SK-MEL-5 (cell line): Measurements from ENCODE around the gene FLRT1. TPM values are rescaled to one million over a fixed set of nuclear protein-coding genes. Genes with fewer than 3 reads are reported as not detected.

Source experiments
- DNase-seq: peaks from one replicate; pipeline ENCODE4 v3.0.0-alpha.2; 2016; ENCODE audit warnings: low read depth, low spot score
- in situ Hi-C: cut with HindIII; loops from 2 replicates; pipeline ENCODE4 v1.10.0; 2016; ENCODE audit warnings: low sequenced_read_pairs, high pct_unique_total_duplicates, low pct_unique_long_range_greater_than_20kb
- total RNA-seq: library from RNA; depleted of rRNA; stranded (reverse); fragments of >200 nt; shearing (Covaris generic); gene quantifications from 2 replicates; pipeline ENCODE4 v1.2.3, GENCODE V29; 2014

Gene FLRT1
- total RNA-seq, 1 experiment from 2014 or later, result not detected

DNA sequence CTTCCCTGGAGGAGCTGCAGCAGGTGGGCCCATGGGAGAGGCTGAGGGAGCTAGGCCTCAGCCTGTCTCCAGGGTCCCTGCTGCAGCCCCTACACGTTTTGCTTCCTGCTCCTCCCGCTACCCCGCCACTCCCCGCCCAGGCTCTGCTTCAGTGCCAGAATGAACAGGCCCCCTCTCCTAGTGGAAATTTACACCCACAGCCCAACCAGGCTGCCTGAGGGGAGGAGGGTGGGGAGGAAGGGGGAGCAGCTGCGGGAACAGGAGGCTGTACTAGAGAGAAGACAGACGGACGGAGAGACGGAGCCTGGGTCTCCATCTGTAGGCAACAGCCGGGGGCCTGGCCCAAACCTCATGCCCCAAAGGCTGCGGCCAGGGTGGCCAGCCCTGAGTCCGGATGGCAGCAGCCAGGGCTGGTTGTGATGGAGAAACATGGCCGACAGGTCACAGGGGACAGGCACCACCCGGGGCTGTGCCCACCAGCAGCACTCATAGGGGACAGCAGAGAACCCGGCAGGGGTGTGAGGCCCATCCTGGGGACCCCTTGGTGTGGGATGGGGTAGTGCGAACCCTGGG lies 20.6 kb downstream of the FLRT1 start:
- in situ Hi-C loops, result no loop called here

DNA sequence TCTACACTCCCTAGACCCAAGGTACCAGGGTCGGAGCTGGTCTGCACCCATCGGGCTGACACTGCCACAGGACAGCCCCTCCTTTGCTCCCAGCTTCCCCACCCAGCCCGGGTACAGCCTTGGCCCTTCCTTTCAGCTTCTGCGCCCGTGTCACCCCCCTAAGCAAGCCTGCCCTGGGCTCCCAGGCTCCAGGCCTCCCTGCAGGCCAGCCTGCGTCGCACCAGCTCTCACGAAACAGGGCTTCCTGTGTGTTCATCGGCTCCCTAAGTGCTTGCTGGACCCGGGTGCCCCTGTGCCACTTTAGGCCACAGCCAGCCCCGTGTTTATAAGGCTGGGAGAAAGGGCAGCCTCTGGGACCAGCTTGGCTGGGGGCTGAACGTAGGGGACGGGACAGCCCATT lies 21.1 kb downstream of the FLRT1 start:
- no peak for DNase-seq
- in situ Hi-C loops, result no loop called here

More for the DNA sequence above, 20.6 kb downstream of the FLRT1 start:
- no peak for DNase-seq

DNA sequence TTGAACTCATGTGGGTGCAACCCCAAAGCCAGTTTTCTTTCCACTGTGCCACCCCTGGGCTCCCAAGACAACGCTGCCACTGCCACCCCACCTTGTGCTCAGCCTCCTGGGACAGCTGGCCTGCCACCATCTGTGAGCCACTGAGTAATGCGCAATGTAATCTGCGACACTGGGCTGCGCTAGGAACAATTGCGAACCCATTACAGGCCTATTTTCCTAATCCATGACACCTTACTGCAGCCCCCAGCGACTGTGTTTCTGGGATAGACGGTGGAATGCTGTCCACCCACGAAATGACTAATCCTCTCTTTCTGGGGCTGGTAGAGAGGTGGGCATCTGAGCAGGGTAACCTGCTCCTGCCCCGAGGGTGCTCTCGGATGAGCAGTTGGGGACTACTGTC lies 22.2 kb downstream of the FLRT1 start:
- in situ Hi-C loops, result no loop called here
- no peak for DNase-seq

DNA sequence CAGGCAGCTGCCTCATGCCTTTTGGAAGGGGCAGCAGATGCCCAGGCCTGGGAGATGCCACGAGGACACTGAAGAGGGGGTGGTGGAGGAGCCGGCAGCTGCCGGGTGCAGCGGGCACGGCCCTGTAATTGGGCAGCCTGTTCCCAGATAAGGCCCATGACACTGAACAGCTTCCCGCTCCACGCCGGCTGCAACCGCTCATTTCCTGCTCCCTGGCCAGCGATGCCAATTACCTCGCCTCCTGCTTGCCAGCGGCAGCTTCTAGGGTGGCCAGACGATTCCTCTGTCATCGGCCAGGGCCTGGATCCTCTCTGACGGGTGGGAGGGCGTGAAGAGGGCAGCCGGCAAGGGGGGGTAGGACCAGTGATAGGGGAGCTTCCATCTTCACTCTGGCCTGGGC lies 22.8 kb downstream of the FLRT1 start:
- no peak for DNase-seq
- in situ Hi-C loops, result no loop called here

DNA sequence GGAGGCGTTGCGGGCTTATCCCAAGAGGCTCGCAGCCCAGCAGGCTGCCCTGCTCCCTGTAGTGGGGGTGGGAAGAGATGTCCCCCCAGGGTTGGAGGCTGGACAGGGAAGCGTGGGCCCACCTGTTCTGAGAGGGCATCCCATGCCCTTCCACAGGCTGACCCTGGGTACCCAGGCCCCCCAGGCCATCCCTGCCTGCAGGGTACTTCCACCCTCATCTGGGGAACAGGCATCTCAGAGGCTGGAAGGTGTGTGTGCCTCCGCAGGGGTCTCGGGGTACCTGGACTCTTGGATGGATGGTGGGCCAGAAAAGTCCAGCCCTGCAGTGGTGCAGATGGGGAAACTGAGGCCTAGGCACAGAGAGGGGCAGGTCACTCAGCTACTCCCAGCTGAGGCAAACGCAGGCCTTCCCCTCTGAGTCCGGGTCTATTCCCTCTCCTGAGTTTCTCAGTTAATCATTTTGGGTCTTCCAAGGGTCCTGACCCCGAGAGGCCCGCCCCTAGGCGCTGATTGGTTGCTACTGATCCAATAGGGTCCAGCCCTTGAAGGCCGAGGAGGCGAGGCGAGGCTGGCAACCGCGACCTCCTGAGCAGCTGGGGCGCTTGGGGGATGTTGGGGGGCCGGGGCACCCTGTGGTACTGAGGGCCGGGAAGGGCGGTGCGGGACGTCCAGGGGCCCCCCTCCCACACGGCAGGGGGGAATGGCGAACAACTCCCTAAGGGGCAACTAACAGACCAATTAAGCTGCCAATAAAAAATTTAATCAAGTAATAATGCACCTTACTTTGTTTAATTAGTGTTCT lies 23.8 kb downstream of the FLRT1 start:
- in situ Hi-C loops, result no loop called here
- no peak for DNase-seq

DNA sequence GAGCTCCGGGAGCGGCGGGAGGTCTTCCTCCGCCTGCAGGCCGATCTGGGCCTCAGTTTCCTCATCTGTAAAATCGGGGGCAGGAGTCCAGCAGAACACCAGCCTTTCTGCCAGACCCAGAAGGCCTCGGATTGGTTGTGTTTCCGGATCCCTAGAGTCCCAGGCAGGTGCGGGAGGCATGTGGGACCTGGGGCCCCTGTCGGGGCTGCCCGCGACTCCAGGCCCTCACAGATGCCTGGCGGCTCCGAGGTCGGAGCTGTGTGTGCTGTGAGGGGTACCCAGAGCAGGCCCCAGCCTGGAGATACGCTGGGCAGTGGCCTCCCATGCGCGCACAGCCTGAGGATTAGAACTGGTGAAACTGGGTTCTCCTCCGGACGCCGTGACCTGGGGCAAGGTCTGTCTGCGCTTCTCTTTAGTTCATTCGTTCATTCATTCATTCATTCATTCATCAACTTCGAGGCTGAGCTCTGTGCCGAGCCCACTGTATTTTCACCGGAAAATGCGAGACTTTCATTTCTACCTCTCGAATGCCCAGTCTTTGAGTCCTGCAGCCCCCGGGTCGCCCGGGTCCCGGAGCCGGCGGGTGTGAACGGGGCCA lies 24.6 kb downstream of the FLRT1 start:
- in situ Hi-C loops, result no loop called here
- no peak for DNase-seq

DNA sequence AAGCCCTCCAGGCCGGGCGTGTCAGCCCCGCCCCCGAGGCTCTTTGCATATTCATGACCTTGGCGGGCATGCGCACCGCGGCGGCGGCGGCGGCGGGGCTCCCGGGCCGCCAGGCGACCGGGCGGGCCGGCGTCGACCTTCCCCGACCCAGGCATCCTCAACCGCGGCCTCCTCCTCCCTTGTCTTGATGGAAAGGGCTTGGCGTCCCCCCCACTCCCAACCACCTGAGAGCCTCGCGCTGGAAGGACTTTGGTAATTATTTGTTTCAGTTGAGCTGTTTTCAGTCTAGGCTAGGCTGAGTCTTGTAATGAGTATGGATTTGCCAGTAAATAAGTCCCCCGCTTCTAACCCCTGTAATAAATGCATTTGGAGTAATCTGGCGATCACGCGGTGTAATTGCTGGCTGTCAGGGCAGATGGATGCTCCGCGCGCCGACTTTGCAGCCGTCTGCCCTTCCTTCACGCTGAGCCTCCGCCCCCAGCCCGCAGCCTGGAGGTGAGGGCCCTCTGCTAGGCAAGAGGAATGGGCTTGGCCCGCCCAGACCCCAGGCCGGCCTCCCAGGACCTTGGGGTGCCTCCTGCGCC lies 25.2 kb downstream of the FLRT1 start:
- DNase-seq, result no peak
- in situ Hi-C loops, result no loop called here

DNA sequence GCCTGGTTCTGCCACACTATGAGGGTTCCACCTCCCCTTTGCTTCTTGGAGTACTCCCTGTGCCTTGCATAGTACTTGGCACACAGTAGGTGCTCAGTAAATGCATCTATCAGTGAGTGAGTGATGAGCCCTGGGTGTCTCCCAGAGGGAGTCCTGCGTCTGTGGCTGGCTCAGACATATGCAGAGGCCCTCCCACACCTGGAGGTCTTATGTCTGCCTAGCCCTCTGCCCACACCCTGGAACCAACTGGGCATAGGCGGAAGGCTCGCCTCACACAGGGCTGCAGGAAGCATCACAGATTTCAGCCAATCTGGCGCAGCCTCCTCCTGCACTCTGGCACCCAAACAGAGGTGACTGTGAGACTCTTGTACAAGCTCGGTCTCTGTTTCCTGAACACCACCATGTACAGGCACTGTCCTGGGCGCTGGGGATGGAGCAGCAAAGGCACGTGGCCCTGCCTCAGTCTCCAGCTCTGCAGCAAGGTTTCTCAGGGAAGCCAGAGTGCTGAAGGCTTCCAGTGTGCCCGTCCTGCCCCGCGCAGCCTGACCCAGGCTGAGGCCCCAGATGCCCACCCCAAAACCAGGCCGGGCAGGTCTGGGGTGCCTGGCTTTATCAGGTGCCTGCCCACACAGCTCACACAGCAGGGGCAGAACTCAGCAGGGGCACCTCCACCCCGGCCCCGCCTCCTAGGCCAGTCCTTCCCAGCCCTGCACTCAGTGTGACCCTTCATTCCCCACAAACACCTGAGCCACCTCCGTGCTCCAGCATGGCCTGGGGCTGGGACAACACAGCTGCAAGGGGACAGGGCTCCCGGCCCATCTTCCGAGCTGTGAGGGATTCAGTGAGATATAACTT lies 26.7 kb downstream of the FLRT1 start:
- in situ Hi-C loops, result no loop called here
- DNase-seq, result no peak

DNA sequence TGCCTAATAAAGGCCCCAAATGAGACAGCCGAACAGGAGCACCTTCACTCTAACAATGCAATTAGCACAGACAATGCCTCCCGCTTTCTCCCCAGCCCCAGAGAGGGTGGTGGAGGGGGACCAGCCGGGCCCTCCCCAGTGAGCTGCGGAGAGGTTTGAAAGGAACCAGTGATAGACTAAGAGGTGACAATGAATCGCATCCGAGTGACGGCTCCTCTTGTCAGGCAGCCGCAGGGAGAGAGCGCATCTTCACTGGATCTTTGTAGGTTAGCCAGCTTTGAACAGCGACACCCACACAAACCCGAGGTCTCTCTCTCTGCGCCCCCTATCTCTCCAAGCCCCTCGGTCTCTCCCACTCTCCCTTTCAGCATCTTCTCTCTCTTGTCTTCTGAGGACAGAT lies 28.0 kb downstream of the FLRT1 start:
- no peak for DNase-seq
- in situ Hi-C loops, result no loop called here

DNA sequence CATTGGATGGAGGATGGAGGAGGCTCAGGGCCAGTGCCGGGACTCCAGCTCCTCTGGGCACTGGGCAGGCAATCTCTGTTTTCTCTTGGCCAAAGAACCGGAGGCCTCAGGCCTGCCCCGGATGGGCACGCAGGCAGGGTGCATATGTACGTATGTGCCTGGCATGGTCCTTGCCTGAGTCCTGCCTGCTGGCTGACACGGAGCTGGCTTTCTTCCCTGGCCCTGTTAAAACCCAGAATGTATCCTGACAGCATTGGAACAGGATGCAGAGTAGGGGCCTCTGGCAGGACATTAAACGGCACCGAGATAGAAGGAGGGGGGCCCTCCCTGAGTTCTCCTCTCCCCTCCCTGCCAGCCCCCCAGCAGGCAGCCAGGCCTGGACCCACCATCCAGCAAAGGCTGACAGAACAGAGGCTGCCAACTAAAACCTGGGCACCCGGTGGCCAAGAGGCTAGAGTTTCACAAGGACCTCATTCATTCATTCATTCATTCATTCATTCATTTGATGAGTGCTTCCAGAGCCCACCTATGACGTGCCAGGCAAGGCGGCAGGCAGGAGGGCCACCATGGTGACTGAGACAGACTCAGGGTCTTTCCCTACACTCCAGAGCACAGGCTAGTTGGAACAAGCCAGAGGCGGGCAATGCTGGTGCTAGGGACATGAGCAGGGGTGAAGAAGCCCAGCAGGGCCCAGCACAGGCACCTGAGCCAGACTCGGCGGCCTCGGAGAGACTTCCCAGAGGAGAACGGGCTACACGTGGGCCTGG lies 28.8 kb downstream of the FLRT1 start:
- no peak for DNase-seq
- in situ Hi-C loops, result no loop called here

DNA sequence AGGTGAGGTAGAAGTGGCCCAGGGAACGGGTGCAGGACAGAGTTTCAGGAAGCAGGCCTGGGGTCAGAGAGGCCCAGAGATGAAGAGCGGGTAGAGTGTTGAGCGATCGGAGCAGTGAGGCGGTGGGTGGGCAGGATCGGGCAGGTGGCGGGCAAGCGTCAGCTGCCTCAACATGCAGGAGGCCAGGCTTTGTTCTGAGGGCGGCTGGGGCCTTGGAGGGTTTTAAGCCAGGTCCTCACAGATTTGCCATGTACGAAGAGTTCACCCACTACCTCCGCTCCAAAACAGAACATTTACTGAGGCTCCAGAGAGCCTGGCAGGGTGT lies 29.4 kb downstream of the FLRT1 start:
- DNase-seq, result no peak
- in situ Hi-C loops, result no loop called here

DNA sequence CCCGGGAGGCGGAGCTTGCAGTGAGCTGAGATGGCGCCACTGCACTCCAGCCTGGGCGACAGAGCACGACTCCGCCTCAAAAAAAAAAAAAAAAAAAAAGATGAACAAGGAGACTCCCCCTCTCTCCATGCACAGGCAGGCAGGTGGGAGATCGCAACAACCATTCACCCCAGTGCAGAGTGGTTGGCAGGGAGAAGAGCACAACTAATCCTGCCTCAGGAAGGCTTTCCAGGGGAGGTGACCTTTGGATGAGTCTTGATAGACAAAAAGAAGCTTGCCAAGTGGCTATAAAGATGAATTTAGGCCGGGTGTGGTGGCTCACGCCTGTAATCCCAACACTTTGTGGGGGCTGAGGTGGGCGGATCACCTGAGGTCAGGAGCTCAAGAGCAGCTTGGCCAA lies 30.0 kb downstream of the FLRT1 start:
- in situ Hi-C loops, result no loop called here
- DNase-seq, result no peak

DNA sequence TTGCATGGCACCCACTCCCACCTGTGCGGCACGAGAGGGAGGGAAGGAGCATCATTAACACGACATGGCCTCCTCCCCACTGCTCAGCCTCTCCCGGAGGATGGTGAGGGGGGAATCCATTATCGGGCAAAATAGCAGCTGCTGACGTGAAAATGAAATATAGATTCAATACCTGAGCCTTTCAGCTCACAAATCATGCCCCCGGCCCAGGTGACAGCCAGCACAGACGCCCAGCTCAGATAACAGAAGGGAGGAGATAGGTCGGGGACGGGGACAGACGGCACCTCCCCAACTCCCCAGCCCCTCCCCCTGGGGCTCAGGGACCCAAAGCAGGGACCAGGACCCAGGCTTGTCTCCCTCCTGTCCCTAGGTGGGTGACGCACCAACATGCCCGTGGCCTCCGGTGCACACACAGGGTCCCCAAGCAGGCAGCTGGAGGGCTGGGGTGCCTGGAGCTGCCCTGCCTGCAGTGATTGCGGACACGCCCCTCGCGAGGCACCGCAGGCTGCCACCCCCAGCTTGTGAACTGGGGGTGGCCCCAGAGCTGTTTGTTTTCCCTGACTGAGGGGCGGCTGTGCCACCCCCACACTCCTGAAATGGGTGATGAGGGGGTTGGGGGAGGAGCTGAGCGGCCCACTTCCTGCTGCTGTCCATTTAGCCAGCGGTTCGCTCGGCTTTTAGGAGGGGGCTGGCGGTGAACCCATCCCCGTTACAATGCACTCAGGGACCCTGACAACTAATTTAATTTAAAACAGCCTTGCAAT lies 31.7 kb downstream of the FLRT1 start:
- no peak for DNase-seq
- in situ Hi-C loops, result no loop called here

DNA sequence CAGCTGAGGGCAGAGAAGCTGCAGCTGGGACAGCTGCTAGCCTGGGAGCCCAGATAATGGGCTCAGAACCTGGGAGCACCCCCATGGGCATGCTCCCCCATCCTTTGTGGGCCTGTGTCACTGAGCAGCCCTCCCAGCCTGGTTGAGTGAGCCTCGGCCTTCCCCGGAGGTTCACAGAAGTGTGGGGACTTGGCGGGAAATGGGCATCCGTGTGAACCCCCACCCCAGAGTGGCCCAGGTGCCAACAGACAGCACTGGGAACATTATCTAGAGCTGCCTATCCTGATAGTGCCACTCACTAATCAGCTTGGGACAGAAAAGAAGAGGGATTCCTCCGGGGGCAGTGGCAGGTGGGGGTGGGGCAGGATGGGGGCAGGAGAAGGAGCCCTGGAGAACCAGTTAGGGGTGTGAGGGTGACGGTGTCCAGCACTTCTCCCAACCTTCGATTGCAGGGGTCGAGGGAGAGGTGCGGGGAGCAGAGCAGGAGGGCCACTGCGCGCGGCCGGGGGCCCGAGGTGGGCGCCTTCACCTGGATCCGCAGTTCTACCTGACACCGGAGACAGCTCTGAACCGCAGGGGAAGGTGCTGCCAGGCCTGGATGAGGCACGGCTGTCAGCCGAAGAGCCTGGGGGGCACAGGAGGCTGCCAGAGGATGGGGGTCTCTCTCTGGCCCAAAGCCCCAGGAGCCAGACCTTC lies 33.1 kb downstream of the FLRT1 start:
- in situ Hi-C loops, result no loop called here
- no peak for DNase-seq

DNA sequence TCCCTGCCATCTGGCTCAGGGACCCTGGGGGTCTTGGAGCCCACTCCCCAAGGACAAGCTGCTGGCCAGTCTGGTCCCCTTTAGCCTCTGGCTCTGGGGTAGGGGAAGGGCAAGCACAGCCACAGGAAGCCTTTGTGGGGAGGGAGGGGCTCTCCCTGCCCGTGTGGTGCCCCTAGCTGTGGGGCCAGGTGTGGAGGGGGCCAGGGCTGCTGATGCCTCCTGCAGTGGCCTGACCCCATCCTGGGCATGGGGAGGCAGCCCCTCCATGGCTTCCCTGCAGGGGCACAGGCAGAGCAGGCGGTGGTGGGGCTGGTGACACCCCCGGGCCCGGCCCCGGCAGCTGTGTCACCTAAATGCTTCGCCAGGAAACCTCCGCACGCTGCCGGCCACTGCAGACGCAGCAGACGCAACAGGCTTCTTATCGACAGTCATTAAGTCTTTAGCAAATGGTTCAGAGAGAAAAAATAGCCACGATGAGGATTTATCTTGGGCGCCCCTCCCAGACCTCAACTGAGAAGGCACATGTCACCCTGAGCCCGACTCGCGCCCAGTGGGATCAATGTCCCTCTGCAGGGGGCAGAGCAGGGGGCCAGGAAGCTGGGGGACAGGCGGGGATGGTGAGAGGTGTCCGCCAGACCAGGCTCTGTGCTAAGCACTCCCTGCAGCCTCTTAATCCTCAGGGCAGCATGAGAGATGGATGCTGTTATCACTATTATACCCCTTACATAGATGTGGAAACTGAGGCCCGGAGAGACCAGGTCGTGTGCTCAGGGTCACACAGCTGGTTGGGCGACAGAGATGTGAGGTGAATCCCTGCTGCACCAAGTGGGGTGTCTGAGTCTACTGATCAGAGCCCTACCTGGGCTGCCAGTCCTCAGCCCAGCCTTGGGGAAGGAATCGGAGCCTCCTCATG lies 33.9 kb downstream of the FLRT1 start:
- no peak for DNase-seq

More for the DNA sequence above, 33.9 kb downstream of the FLRT1 start:
- in situ Hi-C loops, result no loop called here
